ENCODE results near the gene ZNF184. TPM values are rescaled to one million over a fixed set of nuclear protein-coding genes. Genes with fewer than 3 reads are reported as not detected.

The ZNF184 gene
- total RNA-seq, 4 donors from 2014 or later: 9.5 to 14.0 (median 12.3) TPM

- no peak for DNase-seq (ENCODE audit: low spot score in 2 of 2)
- TF ChIP-seq CTCF (IDR thresholded peaks at IDR 0.05): no peak
- no peak for TF ChIP-seq POLR2A (IDR thresholded peaks at IDR 0.05)
- no peak overlapping the region for H3K4me3 ChIP-seq (ENCODE audit: low read depth, poor library complexity, severe bottlenecking)
- WGBS, 2 donors: 57 to 70% methylated on average over 32 of the region's 32 CpGs
- intact Hi-C loops (cut with DNase I; ENCODE audit: low total_unique reads): no loop called here
Observed at GRCh38 chr6:27422651-27423332, 50.1 kb downstream of the ZNF184 start.

- H3K4me3 ChIP-seq (ENCODE audit: low read depth, poor library complexity, severe bottlenecking): no peak overlapping the region
- TF ChIP-seq CTCF (IDR thresholded peaks at IDR 0.05) (no peak), POLR2A (IDR thresholded peaks at IDR 0.05) (no peak)
- no peak for DNase-seq (ENCODE audit: low spot score in 2 of 2)
- intact Hi-C loops (cut with DNase I; ENCODE audit: low total_unique reads): no loop called here
Observed at GRCh38 chr6:27419363-27419762, 53.5 kb downstream of the ZNF184 start.

- TF ChIP-seq POLR2A (IDR thresholded peaks at IDR 0.05): no peak
- no peak for TF ChIP-seq CTCF (IDR thresholded peaks at IDR 0.05)
- intact Hi-C loops (cut with DNase I; ENCODE audit: low total_unique reads): no loop called here
- H3K4me3 ChIP-seq (ENCODE audit: low read depth, poor library complexity, severe bottlenecking): no peak overlapping the region
- WGBS, 2 donors: 68 to 71% methylated on average over 2 of the region's 2 CpGs
- no peak for DNase-seq (ENCODE audit: low spot score in 2 of 2)
Observed at GRCh38 chr6:27415898-27416297, 57.0 kb downstream of the ZNF184 start.

GRCh38 chr6:27414996-27415395 lies 57.9 kb downstream of the ZNF184 start:
- intact Hi-C loops (cut with DNase I; ENCODE audit: low total_unique reads): no loop called here
- DNase-seq (ENCODE audit: low spot score in 2 of 2): no peak
- WGBS, 2 donors: 85 to 94% methylated on average over 1 of the region's 1 CpG
- H3K4me3 ChIP-seq (ENCODE audit: low read depth, poor library complexity, severe bottlenecking): no peak overlapping the region
- TF ChIP-seq CTCF (IDR thresholded peaks at IDR 0.05) (no peak), POLR2A (IDR thresholded peaks at IDR 0.05) (no peak)

- no peak overlapping the region for H3K4me3 ChIP-seq (ENCODE audit: low read depth, poor library complexity, severe bottlenecking)
- WGBS, 2 donors: 91% methylated on average over 4 of the region's 4 CpGs
- TF ChIP-seq CTCF (IDR thresholded peaks at IDR 0.05): no peak
- TF ChIP-seq POLR2A (IDR thresholded peaks at IDR 0.05): no peak
- intact Hi-C loops (cut with DNase I; ENCODE audit: low total_unique reads): no loop called here
- no peak for DNase-seq (ENCODE audit: low spot score in 2 of 2)
Observed at GRCh38 chr6:27414300-27414699, 58.6 kb downstream of the ZNF184 start.
